OCI-M1 (cell line): ENCODE data around the gene OGA.

Source experiments
- DNase-seq: peaks from one replicate; lab custom pipeline; 2025; lab: John Stamatoyannopoulos, UW

The OGA gene

GRCh38 chr10:101775273-101776160, 42.7 kb downstream of the OGA start, which contains the start of gene FGF8:
TSS of gene FGF8 (minus strand) at chr10:101776114. CDS start at chr10:101775900, 214 bp downstream.
- no peak for DNase-seq

- no peak for DNase-seq
These were observed 43.5 kb downstream of the OGA start for GRCh38 chr10:101774589-101775272.

- no peak for DNase-seq
These were observed 44.2 kb downstream of the OGA start for GRCh38 chr10:101773923-101774588.

- DNase-seq, result no peak
These were observed 45.1 kb downstream of the OGA start for GRCh38 chr10:101772895-101773761.

GRCh38 chr10:101772017-101772894, 46.0 kb downstream of the OGA start:
- DNase-seq, result no peak

- DNase-seq, result no peak
These were observed 46.9 kb downstream of the OGA start for GRCh38 chr10:101771380-101771779.

- no peak for DNase-seq
These were observed 47.7 kb downstream of the OGA start for GRCh38 chr10:101770331-101771215.

GRCh38 chr10:101769541-101770180, 48.6 kb downstream of the OGA start:
- DNase-seq, result no peak

GRCh38 chr10:101768791-101769170, 49.5 kb downstream of the OGA start:
- DNase-seq, result no peak

GRCh38 chr10:101767966-101768790, 50.1 kb downstream of the OGA start:
- DNase-seq, result no peak

GRCh38 chr10:101767600-101767945, 50.7 kb downstream of the OGA start:
- DNase-seq, result no peak

GRCh38 chr10:101766753-101767599, 51.3 kb downstream of the OGA start:
- no peak for DNase-seq

- DNase-seq, result no peak
These were observed 51.9 kb downstream of the OGA start for GRCh38 chr10:101766306-101766705.

- no peak for DNase-seq
These were observed 55.0 kb downstream of the OGA start for GRCh38 chr10:101763141-101763846.

GRCh38 chr10:101762736-101763135, 55.5 kb downstream of the OGA start:
- no peak for DNase-seq

GRCh38 chr10:101761226-101761625, 57.0 kb downstream of the OGA start:
- DNase-seq, result no peak

- DNase-seq, result no peak
These were observed 57.7 kb downstream of the OGA start for GRCh38 chr10:101760510-101760909.
